Activated T-cell treated with anti-CD3 and anti-CD28 coated beads, Interleukin-2, amount 50 U/mL, for 1 hour (primary cell): ENCODE measurements around the gene ABCA1.
"Not testable (repeated sequence)": the region's sequence is repeated elsewhere in the genome, so short reads cannot be mapped to it uniquely, and the experiment has no call there.

Experiments used
- DNase-seq: peaks from one replicate; pipeline ENCODE4 v3.0.0-alpha.2; 2020

The ABCA1 gene

DNA sequence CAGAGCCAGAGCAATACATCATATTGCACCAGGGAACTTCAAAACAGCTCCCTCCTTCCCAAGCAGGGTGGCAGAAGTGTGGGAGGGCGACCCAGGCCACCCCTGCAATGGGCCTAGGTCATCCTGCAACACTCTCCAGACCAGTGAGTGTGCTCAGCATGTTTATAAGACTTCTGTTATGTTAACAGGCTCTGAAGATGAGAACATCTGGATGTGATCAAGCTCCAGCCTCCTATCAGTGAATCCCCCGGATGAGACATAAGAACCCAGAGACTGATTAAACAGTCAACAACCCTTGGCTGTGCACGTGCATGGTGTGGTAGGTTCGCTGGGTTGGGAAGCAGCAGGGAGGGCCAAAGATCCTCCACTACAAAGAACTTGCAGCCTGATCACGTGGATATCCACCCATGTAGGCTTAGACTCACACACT lies 63.3 kb downstream of the ABCA1 start:
- DNase-seq: no peak

DNA sequence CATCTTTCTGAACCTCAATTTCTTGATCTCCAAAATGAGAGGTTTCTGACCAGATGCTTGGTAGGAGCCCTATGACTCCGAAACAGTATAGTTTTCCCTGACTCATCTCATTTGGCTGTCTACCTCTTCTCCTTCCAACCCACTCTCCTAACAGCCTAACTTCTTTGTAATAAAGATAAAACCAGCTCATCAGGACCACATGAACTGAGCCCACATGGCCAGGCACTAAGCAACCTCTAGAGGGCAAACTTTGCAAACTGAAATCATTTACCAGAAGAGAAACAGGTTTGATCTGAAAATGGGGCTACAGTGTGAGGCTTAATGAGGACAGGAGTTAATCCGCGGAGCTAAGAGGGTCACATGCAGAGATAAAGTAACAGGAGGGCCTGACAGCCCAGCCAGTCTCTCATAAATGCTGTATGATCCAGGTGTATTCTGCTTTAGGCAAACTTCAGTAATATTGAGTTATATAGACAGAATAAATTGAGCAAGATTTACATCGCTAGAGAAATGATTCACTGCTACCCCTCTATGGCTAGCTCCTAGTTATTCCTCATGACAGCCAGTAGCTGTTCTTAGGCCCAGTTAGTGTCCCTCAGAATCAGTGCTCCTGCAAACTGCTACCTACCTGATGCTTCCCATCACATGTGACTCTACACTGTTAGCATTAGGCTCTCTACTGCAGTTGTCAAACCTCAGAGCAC lies 64.6 kb downstream of the ABCA1 start:
- peak; percentile 30 for DNase-seq

DNA sequence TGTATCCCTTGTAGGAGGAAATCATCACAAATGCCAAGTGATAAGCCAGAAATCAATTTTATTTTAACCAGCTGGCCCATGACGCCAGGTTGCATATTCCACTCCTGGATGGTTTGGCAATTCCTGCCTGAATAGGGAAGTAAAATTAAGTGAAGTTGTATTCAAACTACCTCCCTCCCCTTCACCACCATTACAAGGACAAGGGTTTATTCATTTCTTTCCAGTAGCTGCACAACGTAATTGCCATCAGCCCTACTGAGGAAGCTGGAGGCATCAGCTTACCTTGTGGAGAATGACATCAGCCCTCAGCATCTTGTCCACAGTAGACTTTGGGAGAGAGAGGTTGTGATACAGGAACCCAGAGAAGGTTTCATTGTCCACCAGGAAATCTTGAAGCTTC lies 66.6 kb downstream of the ABCA1 start:
- DNase-seq: no peak

DNA sequence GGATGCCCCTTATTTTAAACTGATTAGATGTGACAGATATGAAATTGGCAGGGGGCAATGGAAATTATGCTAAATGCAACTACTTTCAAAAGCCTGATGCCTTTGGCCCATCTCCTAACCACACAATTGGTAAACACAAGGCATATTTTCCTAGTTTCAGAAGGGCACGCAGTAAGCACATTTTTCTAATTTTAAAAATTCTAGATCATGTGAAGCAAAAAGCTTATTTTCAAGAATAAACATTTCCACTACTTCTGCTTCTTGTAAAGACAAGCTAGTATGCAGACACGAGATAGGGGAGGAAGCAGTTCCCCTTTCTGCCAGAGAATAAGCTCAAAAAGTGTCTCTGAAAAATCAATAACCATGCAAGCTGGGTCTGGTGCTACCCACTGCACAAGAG lies 67.7 kb downstream of the ABCA1 start:
- DNase-seq: no peak

DNA sequence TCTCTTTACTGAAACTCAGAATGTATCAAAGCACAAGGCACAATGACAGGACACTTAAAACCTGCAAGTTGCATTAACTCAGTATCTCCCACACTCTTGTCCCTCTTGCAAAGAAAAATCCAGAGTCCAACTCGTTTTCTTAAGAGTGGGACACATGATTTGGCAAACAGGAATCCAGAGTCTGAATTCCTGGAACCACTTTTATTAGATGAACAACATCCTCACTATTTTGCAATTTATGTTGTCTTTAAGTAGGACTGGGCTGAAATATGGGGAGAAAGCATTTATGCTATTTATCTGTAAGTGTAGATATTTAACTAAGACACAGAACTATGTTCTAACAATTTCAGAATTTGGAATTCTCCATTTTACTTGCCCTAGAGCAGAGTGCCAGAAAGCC lies 69.1 kb downstream of the ABCA1 start:
- DNase-seq: no peak

DNA sequence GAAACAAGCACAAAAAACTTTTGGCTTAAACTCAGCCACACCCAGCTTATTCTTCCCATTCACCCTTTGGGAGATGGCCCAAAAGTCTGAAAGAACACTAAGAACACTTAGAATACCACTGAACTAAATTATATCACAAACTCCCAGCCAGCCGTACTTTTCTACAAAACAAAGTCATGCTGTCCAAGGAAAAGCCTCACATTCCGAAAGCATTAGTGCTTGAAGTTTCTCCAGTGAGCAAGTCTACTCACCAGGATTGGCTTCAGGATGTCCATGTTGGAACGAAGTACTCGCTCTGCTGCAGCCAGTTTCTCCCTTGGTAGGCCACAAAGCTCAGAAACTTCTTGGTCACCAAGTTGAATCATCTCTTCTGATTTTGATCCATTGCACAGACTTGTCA lies 69.7 kb downstream of the ABCA1 start:
- DNase-seq: no peak

DNA sequence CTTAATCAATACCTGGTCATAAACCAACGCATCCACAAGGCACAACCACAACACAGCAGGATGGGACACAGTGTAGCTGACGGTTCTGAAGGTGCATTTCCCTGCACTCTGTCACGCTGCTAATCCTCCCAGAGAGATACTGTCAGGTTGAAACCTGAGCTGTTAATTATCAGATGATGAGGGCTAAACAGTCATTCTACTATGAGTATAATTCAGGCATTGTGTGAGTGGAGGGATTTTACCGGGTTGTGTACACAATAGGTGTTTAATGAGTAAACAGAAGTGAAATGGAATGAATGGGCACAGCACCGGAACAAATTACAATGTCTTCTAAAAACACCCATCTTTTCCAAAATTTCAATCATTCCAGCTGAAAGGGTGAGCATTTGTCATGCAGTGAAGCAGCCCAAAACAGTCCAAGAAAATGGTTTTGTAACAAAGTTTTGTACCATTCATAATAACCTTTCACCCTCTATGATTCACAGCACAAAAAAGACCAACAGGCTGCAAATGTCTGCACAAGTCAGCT lies 71.5 kb downstream of the ABCA1 start:
- no peak for DNase-seq

DNA sequence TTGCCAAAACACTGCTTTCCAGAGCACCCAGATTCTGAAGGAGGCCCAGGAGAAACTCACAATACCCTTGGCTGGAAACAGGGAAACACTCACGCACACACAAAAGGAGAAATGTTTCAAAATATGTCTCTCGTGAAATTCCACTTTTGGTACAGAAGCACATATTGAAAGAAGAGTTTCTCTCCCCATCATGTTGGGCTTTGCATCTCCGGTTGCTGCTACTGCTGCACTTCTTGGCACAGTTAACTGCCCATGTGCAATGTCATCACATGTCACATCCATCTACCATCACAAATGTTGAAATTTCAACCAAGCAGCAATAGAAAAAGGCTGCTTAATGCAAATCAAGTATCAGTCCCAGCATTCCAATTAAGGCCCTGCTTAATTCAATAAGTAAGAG lies 72.1 kb downstream of the ABCA1 start:
- DNase-seq: no peak

DNA sequence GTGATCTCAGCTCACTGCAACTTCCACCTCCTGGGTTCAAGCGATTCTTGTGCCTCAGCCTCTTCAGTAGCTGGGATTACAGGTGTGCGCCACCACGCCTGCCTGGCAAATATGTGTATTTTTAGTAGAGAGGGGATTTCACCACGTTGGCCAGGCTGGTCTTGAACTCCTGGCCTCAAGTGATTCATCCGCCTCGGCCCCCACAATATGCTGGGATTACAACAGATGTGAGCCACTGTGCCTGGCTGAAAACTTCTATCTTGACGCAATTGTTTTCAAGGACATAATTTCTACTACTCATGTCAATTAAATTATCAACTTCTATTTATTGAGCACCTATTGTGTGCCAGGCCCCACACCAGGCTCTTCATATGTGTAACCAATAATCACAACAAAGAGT lies 72.7 kb downstream of the ABCA1 start:
- DNase-seq: not testable (repeated sequence)

DNA sequence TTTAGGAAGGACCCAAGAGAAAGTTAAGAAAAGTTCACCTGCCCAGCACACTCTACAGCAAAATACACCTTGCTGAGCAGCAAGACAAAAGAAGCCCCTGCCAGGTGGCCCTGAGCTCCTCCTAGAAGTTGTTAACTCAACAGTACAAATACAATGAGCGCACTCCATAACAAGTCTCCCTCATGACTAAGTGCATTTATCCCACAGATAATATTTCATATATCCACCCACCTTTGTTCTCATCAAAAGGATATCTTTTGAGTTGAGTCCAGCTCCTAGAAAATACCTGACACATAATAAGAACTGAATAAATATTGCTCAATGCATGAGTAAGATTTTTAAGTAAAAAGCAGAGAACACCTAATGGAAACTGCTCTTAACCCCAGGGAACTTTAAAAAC lies 73.3 kb downstream of the ABCA1 start:
- no peak for DNase-seq

DNA sequence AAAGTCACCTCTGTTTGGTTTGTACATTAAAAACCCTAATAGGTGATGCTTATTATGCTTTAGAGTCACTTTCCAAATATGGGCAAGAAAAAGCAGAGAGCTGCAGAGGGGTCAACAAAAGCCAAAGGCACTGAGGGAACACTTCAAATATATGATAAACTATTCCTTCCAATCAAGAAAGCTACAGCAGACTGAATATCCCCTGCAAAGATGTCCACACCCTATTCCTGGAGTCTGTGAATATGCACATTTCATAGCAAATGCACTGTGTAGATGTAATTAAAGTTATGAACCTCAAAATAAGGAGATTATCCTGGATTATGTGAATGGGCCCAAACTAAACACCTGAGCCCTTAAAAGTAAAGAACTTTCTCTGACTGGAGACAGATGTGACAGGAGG lies 74.3 kb downstream of the ABCA1 start:
- DNase-seq: no peak

DNA sequence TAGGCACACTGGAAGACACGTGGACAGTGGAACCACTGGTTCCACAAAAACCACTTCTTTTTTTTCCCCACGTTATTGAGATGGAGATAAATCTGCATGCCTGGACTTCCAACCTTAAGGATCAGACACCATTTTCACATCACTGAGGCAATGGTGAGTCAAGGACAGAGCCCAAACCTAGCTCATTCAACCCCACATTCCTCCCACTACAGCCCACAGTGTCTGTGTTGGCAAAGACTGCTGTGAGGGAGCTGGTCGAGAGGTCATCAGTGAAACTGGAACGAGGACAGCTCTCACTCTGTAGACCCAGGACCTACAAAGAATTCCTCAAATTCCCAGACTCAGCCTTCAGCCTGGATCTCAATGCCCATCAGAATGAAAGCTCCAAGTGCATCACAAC lies 74.8 kb downstream of the ABCA1 start:
- no peak for DNase-seq

DNA sequence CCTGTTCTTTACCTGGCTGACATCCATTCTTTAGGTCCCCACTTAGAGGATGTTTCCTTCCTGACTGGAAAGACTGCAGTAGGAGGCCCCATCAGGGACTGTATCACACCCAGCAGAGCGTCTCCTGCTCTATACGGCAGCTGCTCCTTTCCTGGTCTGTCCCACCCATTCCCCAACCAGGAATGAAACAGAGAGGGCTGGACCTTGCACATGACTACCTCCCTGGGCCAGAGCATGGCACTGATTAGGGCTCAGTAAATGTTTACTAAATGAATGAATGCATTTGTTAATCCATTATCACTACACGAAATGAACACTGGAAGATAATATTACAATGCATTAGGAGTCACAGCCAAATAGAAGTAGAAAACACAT lies 76.4 kb downstream of the ABCA1 start:
- no peak for DNase-seq

DNA sequence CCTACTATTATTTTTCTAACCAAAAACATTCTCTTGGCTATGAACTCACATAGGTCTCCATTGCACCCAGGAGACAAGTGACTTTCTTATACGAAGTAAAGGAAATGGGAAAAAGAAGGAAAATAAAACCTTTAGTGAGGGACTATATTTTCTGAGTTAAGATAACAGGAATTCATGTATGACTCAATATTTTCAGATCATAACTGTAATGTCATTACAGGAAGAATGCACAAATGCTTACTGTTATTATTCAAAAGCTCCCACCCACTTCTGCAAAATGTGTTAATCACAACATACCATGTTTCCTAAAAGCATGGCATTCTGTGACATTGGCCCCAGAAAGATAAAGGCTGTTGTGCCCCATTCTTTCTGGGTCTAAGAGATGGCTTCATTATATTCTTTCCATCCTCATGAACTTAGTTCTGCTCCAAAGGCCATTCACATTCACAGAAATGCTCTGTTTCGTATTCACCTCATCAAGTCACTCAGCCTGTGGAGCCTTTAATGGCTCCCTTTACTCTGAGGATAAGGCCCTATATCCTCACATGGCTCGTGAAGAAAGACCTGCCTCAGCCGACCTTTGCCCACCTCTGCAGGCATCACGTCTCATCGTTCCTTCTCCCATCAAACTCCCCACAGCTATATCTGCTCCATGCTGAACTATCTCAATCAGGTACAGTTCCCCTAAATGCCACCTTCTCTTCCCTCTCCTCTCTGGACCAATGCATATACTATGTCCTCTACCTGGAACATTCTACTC lies 77.0 kb downstream of the ABCA1 start:
- DNase-seq: no peak

DNA sequence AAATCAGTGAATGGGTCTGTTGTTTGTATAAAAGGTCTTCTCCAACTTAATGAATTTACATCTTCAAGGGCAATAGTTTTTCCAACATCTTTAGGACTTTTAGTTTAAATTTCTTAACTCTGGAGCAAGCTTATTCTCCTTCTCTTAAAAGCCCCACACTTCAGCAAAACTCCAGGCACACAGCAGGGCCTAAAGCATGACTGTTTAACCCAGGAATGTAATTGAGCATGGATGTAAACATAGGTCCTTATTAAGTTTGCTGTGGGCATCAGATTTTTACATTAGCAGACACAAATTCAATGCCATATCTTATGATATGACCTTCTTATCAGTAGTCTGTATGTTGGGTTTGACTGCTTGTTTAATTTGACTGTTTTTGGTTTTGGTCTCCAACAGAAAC lies 78.9 kb downstream of the ABCA1 start:
- DNase-seq: no peak

DNA sequence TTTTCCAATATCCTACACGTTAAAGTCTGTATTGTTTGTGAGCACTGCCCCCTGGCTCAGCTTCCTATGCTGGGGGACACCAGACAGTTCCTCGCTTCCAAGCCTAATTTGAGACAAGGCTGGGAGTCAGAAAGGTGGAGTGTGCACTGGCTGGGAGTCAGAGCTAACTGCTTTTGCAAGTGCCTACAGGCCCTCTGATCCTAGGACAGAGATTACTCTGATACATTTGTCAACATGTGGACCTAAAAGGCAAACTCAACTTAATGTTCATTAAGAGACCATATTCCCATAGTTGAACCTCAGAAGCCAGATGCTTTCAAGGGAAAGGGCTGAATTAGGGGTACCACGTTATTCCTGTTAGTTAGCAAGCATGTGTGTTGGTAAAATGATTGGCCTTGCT lies 83.2 kb downstream of the ABCA1 start:
- DNase-seq: no peak

DNA sequence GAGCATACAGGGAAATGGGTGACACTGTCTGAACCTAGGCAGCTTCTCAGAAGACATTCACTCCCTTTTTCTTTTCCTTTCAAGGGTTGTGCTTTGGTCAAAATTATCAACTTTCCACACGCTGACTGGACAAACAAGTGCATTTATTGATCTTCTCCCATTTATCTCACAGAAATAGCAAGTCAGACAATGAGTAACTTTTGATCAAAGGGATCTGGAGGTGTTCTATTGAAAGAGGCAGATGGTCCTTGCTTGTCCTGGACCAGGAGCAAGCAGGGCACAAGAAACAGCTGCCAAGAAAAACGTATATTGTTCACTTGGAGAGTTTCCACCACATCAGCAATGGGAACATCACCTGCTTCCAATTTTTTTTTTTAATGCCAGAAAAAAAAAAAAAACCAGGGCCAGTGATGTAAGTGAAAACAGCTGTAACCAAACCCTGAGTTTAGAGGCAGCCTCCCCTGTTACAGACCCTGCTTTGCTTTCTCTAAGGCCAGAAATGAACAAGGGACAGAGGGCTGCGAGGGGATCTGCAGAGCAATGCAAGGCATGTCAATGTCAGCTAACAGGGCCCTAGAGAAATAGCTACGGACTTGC lies 84.2 kb downstream of the ABCA1 start:
- no peak for DNase-seq

DNA sequence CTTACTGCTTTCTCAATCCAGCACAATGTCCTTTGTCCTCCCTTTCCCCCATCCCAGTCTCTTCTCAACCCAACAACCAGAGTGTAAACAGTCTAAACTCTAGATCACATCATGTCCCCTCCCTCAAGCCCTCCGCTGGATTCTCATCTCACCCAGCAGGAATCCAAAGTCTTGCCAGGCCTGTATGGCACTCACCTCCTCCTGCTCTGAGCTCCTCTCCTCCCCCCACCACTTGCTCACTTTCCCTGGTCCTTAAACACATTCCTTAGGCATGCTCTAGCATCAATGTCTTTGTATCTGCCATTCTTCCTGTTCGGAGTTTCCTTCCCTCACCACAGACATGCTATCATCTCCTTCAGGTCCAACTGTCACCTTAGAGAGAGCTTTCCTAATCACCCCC lies 85.3 kb downstream of the ABCA1 start:
- no peak for DNase-seq

DNA sequence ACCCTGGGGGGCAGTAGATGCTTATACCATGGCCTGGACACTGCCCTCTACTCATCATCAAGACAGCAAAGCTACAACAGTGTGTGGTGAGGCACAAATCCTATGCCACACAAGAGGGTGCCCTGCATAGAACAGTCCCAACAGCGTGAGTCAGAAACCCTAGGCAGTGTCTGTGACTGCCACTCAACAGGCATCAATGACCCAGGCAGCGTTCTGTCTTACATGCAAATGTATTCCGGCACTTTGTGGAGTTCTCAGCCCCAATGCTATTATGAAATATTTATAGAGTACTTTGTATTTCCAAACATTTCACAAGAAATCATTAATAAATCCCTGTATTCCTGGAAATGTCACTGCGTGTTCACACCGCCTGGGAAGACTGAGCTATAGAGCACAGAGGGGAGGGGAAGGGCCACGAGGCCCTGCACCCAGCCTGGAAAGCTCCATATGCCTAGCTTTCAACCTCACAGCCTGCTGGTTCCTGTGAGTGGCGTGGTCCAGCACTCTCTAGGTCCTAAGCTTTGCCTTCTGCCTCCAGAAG lies 86.3 kb downstream of the ABCA1 start:
- no peak for DNase-seq

DNA sequence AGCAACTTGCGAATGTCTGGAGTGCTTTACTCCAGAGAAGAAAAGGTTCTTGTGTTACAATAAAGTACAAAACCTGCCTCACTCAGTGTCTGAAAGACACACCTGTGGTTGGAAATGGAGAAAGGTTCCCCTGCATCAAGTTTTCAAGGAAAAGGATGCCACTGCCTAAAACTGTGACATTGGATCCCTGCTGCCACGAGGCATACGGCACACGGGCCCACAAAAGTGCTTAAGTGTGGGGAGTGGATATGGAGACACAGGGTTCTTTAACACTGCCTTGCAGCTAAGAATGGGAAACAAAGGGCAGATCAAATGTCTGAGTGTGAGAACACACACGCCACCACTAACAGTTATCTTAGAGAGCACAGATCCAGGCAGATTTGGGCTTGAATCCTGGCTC lies 89.0 kb downstream of the ABCA1 start:
- DNase-seq: no peak

DNA sequence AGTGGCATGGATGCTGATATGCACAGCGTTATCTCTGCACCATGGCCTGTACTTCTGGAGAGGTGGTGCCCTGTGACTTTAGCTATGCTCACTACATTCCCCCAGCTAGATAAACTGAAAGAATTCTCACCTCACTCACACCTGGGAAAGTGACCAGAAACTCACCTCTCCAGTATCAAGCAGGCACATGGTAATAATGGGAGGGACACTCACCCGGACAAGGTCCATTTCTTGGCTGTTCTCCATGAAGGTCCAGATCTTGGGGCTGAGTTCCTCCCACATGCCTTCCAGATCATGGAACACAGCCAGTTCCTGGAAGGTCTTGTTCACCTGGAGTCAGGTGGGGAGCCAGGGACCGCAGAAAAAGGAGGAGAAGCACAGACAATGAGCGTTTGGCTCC lies 91.2 kb downstream of the ABCA1 start:
- no peak for DNase-seq

DNA sequence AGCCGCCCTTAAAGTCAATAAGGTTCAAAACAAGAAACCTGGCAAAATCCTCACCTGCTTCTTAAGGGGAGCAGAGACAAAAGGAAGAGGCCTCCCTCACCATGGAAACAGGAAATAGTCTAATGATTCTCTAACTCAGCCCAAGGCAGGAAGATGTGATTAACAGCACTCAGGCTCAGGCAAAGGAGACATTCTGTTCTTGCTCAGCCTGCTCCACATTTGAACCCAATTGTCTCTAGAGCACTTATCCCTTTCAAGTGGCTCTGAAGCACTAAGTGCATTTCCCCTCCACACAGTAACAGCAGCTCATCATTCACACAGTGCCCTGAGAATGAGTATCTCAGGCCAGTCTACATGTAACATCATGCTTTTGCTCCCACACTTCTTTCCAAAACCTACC lies 91.7 kb downstream of the ABCA1 start:
- no peak for DNase-seq

DNA sequence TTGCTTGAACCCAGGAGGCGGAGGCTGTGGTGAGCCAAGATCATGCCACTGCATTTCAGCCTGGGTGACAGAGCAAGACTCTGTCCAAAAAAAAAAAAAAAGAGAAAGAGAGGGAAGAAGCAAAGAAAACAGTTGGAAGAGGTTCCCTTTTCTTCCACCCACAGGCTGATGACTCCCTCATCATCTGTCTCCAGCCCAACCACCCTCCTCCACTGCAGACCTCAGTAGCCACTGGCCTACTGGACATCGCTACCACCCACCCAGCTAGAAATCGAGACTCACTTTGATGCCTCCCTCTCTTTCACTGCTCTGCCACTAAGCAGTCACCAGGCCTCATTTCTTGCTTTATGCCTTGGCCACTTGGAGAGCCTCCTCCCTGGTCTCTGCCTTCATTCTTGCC lies 92.8 kb downstream of the ABCA1 start:
- DNase-seq: no peak

DNA sequence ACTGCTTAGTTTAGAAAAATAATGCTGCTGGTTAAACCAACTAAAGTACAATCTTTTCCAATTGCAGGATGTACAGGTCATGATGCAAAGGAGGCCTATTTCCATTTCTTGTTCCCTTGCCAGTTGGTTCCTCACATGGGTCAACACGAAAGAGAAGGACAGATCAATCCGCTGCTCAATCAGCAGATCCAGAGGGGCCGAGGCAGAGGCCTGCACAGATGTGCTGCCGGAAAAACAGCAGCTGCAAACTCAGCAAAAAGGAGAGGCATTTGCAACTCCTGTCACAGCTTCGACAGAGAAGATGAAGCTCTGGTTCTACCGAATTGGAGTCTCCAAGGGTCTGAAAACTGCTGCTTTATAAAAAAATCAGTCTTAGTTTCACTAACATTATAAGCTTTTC lies 94.3 kb downstream of the ABCA1 start:
- DNase-seq: no peak
